Thyroid gland (tissue), 4 donors: ENCODE measurements around the gene ATG13. TPM values are rescaled to one million over a fixed set of nuclear protein-coding genes. Genes with fewer than 3 reads are reported as not detected.

Experiments
- DNase-seq, 2 donors: peaks; one replicate each; pipeline ENCODE4 v3.0.0-alpha.2; 2019
- H3K27ac ChIP-seq, 3 donors: fragments of 200-600 bp; sonication (generic); 1 replicate in 2 of 3; 2 replicates in 1 of 3; pipeline ENCODE4 v1.5.1; 2016 to 2019; ENCODE audit warnings: mild to moderate bottlenecking in 1 of 3, moderate library complexity in 1 of 3
- H3K27me3 ChIP-seq: fragments of 200-600 bp; sonication (generic); one replicate; pipeline ENCODE4 v1.5.1; 2019
- H3K36me3 ChIP-seq, 2 donors: fragments of 200-600 bp; sonication (generic); one replicate each; pipeline ENCODE4 v1.5.1; 2016 to 2019
- H3K4me1 ChIP-seq, 2 donors: fragments of 200-600 bp; sonication (generic); one replicate each; pipeline ENCODE4 v1.5.1; 2017 to 2019
- H3K4me3 ChIP-seq, 3 donors: fragments of 200-600 bp; sonication (generic); replicated peaks in 1 of 3; 1 replicate in 2 of 3; 2 replicates in 1 of 3; pipeline ENCODE4 v1.5.1; 2016; ENCODE audit warnings: mild to moderate bottlenecking in 1 of 3
- H3K9me3 ChIP-seq: fragments of 200-600 bp; sonication (generic); one replicate; pipeline ENCODE4 v1.5.1; 2017
- CTCF ChIP-seq, 6 experiments: fragments of 200-600 bp in 3 of 6; fragments of 450-650 bp in 3 of 6; sonication (generic) in 3 of 6; IDR thresholded peaks; one replicate each; pipeline ENCODE4 v1.5.1; 2016 to 2019; ENCODE audit warnings: antibody characterized with exemption in 6 of 6, mild to moderate bottlenecking in 2 of 6, inconsistent platforms in 1 of 6, moderate library complexity in 1 of 6
- POLR2A ChIP-seq, 2 donors: fragments of 450-650 bp; IDR thresholded peaks; one replicate each; pipeline ENCODE4 v1.6.1; 2017; ENCODE audit warnings: antibody characterized with exemption in 2 of 2, mild to moderate bottlenecking in 2 of 2, moderate library complexity in 1 of 2
- WGBS, 2 donors: methylation state at CpG; one replicate each; pipeline ENCODE4 v1.1.5; 2017; 5-methylcytosine and 5-hydroxymethylcytosine counted together
- intact Hi-C: fragments of 100-400 bp; cut with DNase I; formaldehyde crosslinking; loops from one replicate; pipeline ENCODE4 v1.15.1; 2023
- total RNA-seq, 4 donors: library from RNA; depleted of rRNA; stranded (reverse); fragments of >200 nt; gene quantifications; one replicate each; pipeline ENCODE4 v1.2.3, GENCODE V29; 2016

ATG13 gene
- total RNA-seq, 4 donors from 2014 or later = 85.7 to 148 (median 113) TPM

- TF ChIP-seq CTCF (IDR thresholded peaks at IDR 0.05) (no peak), POLR2A (IDR thresholded peaks at IDR 0.05) (no peak)
- H3K4me3 ChIP-seq = no peak overlapping the region
- peaks cover 0 to 9% of the 10 kb centered on the region in 2 donors for H3K4me1 ChIP-seq
- no peak overlapping the region for H3K27ac ChIP-seq
- intact Hi-C loops = no loop called here
- DNase-seq = no peak
- H3K9me3 ChIP-seq = no peaks in the 10 kb centered on the region
- no peaks in the 10 kb centered on the region for H3K36me3 ChIP-seq
- WGBS, 2 donors = 86 to 93% methylated on average over 6 of the region's 6 CpGs
- no peaks in the 10 kb centered on the region for H3K27me3 ChIP-seq
Observed at GRCh38 chr11:46721286-46721685, 103.9 kb downstream of the ATG13 start.

- DNase-seq = peak; percentile 57 to 61
- Histone ChIP-seq H3K27me3 (no peaks in the 10 kb centered on the region), H3K4me3 (no peak overlapping the region), H3K27ac (peak overlapping the region in 1 of 3 donors; percentile 20), H3K4me1 (peaks cover 0 to 9% of the 10 kb centered on the region in 2 donors), H3K9me3 (no peaks in the 10 kb centered on the region), H3K36me3 (no peaks in the 10 kb centered on the region)
- intact Hi-C loops = no loop called here
- TF ChIP-seq POLR2A (IDR thresholded peaks at IDR 0.05) (no peak), CTCF (IDR thresholded peaks at IDR 0.05) (no peak)
- WGBS, 2 donors = 89 to 90% methylated on average over 9 to 10 of the region's 11 CpGs
Observed at GRCh38 chr11:46722566-46723358, 105.4 kb downstream of the ATG13 start.

- Histone ChIP-seq H3K9me3 (no peaks in the 10 kb centered on the region), H3K4me1 (peaks cover 0 to 9% of the 10 kb centered on the region in 2 donors), H3K4me3 (no peak overlapping the region), H3K36me3 (no peaks in the 10 kb centered on the region), H3K27ac (no peak overlapping the region), H3K27me3 (no peaks in the 10 kb centered on the region)
- DNase-seq = no peak
- intact Hi-C loops = no loop called here
- TF ChIP-seq CTCF (IDR thresholded peaks at IDR 0.05) = no peak
- no peak for TF ChIP-seq POLR2A (IDR thresholded peaks at IDR 0.05)
- WGBS, 2 donors = 95 to 100% methylated on average over 1 to 4 of the region's 8 CpGs
Observed at GRCh38 chr11:46723359-46723680, 106.0 kb downstream of the ATG13 start.

- no peak for TF ChIP-seq CTCF (IDR thresholded peaks at IDR 0.05)
- no peak for TF ChIP-seq POLR2A (IDR thresholded peaks at IDR 0.05)
- H3K4me3 ChIP-seq = no peak overlapping the region
- intact Hi-C loops = no loop called here
- no peaks in the 10 kb centered on the region for H3K9me3 ChIP-seq
- H3K27me3 ChIP-seq = no peaks in the 10 kb centered on the region
- H3K4me1 ChIP-seq = peaks cover 0 to 9% of the 10 kb centered on the region in 2 donors
- WGBS, 2 donors = 78 to 83% methylated on average over 8 of the region's 8 CpGs
- no peak for DNase-seq
- no peak overlapping the region for H3K27ac ChIP-seq
- no peaks in the 10 kb centered on the region for H3K36me3 ChIP-seq
Observed at GRCh38 chr11:46724088-46724487, 106.7 kb downstream of the ATG13 start.

Other genes starting within 250 kb of the ATG13 start
- gene MDK, start 235.9 kb upstream of the ATG13 start, total RNA-seq = 10 to 100 TPM in 3 of 4 donors, 1 to 10 TPM in 1; 3.3 to 24.3 (median 16.7) TPM
- gene CHRM4, start 225.8 kb upstream of the ATG13 start, total RNA-seq = under 1 TPM in 1 of 4 donors, not detected in 3; 0.22 TPM
- 10 to 100 TPM; 36.0 to 59.2 (median 51.9) TPM for gene AMBRA1, start 23.5 kb upstream of the ATG13 start, total RNA-seq
- gene HARBI1, start 326 bp upstream of the ATG13 start, total RNA-seq = 1 to 10 TPM; 1.3 to 6.2 (median 3.5) TPM
- gene ARHGAP1, start 83.1 kb downstream of the ATG13 start, total RNA-seq = 10 to 100 TPM; 30.8 to 57.9 (median 47.7) TPM
- gene ZNF408, start 83.5 kb downstream of the ATG13 start, total RNA-seq = 10 to 100 TPM in 3 of 4 donors, 1 to 10 TPM in 1; 9.8 to 17.8 (median 12.5) TPM
- gene F2, start 101.7 kb downstream of the ATG13 start, total RNA-seq = not detected
- 10 to 100 TPM; 25.3 to 30.1 (median 26.8) TPM for gene CKAP5, start 228.7 kb downstream of the ATG13 start, total RNA-seq